Peyer's patch (tissue), 4 donors: Measurements from ENCODE around the gene CRACR2B. TPM values are rescaled to one million over a fixed set of nuclear protein-coding genes. Genes with fewer than 3 reads are reported as not detected.
A peak's percentile ranks its signal among the peaks of the same experiment; 100 is the strongest.

Experiments
- DNase-seq, 3 donors: peaks; one replicate each; pipeline ENCODE4 v3.0.0-alpha.2; 2017 to 2019
- H3K27ac ChIP-seq, 4 donors: fragments of 200-600 bp; sonication (generic); one replicate each; pipeline ENCODE4 v1.5.1; 2016 to 2019
- H3K27me3 ChIP-seq, 2 donors: fragments of 200-600 bp; sonication (generic); one replicate each; pipeline ENCODE4 v1.5.1; 2019
- H3K36me3 ChIP-seq, 3 donors: fragments of 200-600 bp; sonication (generic); one replicate each; pipeline ENCODE4 v1.5.1; 2016 to 2019
- H3K4me1 ChIP-seq, 4 donors: fragments of 200-600 bp; sonication (generic); one replicate each; pipeline ENCODE4 v1.5.1; 2016 to 2019
- H3K4me3 ChIP-seq, 4 donors: fragments of 200-600 bp; sonication (generic); 1 replicate in 3 of 4; 2 replicates in 1 of 4; pipeline ENCODE4 v1.5.1; 2016 to 2019; ENCODE audit warnings: mild to moderate bottlenecking in 1 of 4
- H3K9me3 ChIP-seq, 4 donors: fragments of 200-600 bp; sonication (generic); one replicate each; pipeline ENCODE4 v1.5.1; 2016 to 2019; ENCODE audit warnings: mild to moderate bottlenecking in 1 of 4
- CTCF ChIP-seq, 6 experiments: fragments of 450-650 bp in 4 of 6; fragments of 200-600 bp in 2 of 6; sonication (generic) in 1 of 6; IDR thresholded peaks; one replicate each; pipeline ENCODE4 v1.5.1; 2017 to 2019; ENCODE audit warnings: antibody characterized with exemption in 6 of 6, mild to moderate bottlenecking in 3 of 6, moderate library complexity in 1 of 6
- POLR2A ChIP-seq, 2 donors: fragments of 450-650 bp; IDR thresholded peaks; one replicate each; pipeline ENCODE4 v1.5.1; 2017; ENCODE audit warnings: antibody characterized with exemption in 2 of 2, mild to moderate bottlenecking in 2 of 2, moderate library complexity in 2 of 2
- total RNA-seq, 4 donors: library from RNA; depleted of rRNA; stranded (reverse); fragments of >200 nt; gene quantifications; one replicate each; pipeline ENCODE4 v1.1.0, GENCODE V29; 2016

Gene CRACR2B
- total RNA-seq, 4 donors from 2014 or later: 44.0 to 175 (median 110) TPM

- H3K27me3 ChIP-seq: no peaks in the 10 kb centered on the region
- peak overlapping the region in 3 of 4 donors; percentile 83 to 93 (median 93) for H3K27ac ChIP-seq
- peaks cover 14 to 43% (median 18%) of the 10 kb centered on the region in 4 donors for H3K4me1 ChIP-seq
- peak overlapping the region in 3 of 4 donors; percentile 76 to 87 (median 82) for H3K4me3 ChIP-seq
- peaks cover 0 to 42% (median 0%) of the 10 kb centered on the region in 3 donors for H3K36me3 ChIP-seq
- TF ChIP-seq CTCF (IDR thresholded peaks at IDR 0.05): no peak
- no peak for TF ChIP-seq POLR2A (IDR thresholded peaks at IDR 0.05)
- H3K9me3 ChIP-seq: no peaks in the 10 kb centered on the region
- DNase-seq: no peak
Measured at GRCh38 chr11:803770-804598, 23.7 kb upstream of the CRACR2B start.

GRCh38 chr11:804599-804964 is 23.1 kb upstream of the CRACR2B start:
- no peak for TF ChIP-seq POLR2A (IDR thresholded peaks at IDR 0.05)
- TF ChIP-seq CTCF (IDR thresholded peaks at IDR 0.05): peak in 1 of 6 experiments; percentile 1
- peak overlapping the region; percentile 47 to 87 (median 79) for H3K4me3 ChIP-seq
- peaks cover 0 to 36% (median 0%) of the 10 kb centered on the region in 3 donors for H3K36me3 ChIP-seq
- peaks cover 14 to 43% (median 18%) of the 10 kb centered on the region in 4 donors for H3K4me1 ChIP-seq
- no peaks in the 10 kb centered on the region for H3K27me3 ChIP-seq
- H3K27ac ChIP-seq: peak overlapping the region; percentile 75 to 93 (median 88)
- no peak for DNase-seq
- no peaks in the 10 kb centered on the region for H3K9me3 ChIP-seq

- Histone ChIP-seq H3K4me3 (peak overlapping the region; percentile 71 to 97 (median 92)), H3K27ac (peak overlapping the region; percentile 96 to 99 (median 98)), H3K36me3 (peaks cover 0 to 25% (median 0%) of the 10 kb centered on the region in 3 donors), H3K4me1 (peaks cover 19 to 48% (median 25%) of the 10 kb centered on the region in 4 donors), H3K27me3 (no peaks in the 10 kb centered on the region), H3K9me3 (no peaks in the 10 kb centered on the region)
- no peak for DNase-seq
- TF ChIP-seq CTCF (IDR thresholded peaks at IDR 0.05): peak in 2 of 6 experiments; percentile 12 to 18
- TF ChIP-seq POLR2A (IDR thresholded peaks at IDR 0.05): no peak
Measured at GRCh38 chr11:808427-809286, 19.1 kb upstream of the CRACR2B start.

GRCh38 chr11:809287-810039 is 18.3 kb upstream of the CRACR2B start, which contains the start of gene RPLP2:
RPLP2 (plus strand) TSS chr11:809967; CDS start chr11:810235, 268 bp downstream.
- peaks cover 0 to 26% (median 0%) of the 10 kb centered on the region in 3 donors for H3K36me3 ChIP-seq
- H3K4me1 ChIP-seq: peaks cover 13 to 40% (median 18%) of the 10 kb centered on the region in 4 donors
- no peaks in the 10 kb centered on the region for H3K27me3 ChIP-seq
- H3K9me3 ChIP-seq: no peaks in the 10 kb centered on the region
- peak within 1 kb of the TSS; percentile 96 to 99 (median 98) for H3K27ac ChIP-seq
- peak; percentile 97 to 99 (median 99) for DNase-seq
- TF ChIP-seq CTCF (IDR thresholded peaks at IDR 0.05) (no peak), POLR2A (IDR thresholded peaks at IDR 0.05) (peak; percentile 87 to 89)
- H3K4me3 ChIP-seq: peak within 1 kb of the TSS; percentile 71 to 97 (median 92)
